NOMO-1 treated with DMSO at 0.1 percent for 48 hours (cell line): ENCODE results near the gene IL18BP.
A peak's percentile ranks its signal among the peaks of the same experiment; 100 is the strongest.

ENCODE experiments used
- DNase-seq: peaks from one replicate; lab custom pipeline; 2025; ENCODE audit not compliant: unreplicated experiment; lab: John Stamatoyannopoulos, UW

Gene IL18BP

DNA sequence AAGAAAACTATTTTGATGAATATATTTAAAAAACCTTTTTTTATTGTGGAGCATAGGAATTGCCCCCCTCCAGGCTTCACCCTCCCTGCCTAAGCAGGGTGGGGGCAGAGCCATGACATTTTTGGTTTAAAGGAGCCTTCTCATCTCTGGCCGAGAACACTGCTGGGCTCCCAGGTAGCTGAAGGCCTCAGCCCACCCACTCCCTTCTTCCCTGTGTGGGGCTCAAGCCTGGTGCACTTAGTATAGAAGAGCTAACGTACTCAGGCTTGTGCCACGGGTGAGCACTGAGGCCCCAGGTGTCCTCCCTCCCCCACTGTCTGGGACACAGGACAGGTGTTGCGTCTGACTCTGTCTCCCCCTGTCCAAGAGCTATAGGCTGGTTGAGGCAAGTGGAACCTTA is 2.2 kb upstream of the IL18BP start:
- no peak for DNase-seq

DNA sequence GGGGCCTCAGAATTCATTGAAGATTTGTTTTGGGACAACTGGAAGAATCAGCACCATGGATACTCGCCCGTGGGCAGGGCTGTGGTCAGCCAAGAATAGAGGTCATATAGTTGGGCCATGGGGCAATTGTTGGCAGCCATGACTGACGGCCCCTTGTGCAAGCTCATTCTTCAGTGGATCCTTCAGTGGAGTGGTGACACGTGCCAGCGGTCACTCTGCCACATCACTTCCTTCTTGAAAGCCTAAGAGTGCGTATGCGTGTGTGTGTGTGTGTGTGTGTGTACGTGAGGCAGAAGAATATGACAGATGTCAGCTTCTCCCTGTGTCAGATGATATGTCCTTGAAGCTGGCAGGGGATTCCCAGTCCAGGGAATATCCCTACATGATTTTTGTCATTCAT is 1.8 kb upstream of the IL18BP start:
- peak; percentile 34 for DNase-seq

DNA sequence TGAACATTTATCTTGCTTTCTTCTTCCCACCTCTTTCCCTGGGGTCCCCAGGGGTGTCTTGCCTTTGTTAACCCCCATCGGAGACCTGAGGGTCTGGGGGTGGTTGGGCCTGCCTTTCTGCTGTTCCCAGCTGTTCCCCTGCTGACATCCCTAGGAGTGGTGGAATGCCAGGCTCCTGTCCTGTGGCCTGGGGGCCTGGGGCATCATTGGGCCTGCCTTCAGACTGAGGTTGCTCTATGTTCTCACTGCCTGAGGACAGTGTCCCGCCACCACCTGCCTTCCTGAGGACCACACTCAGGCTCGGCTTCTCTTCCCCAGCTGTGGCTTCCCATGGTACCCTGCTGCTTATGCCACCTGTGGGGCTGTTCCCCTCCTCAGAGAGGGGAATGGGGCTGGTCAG is 1.1 kb upstream of the IL18BP start:
- DNase-seq: no peak

DNA sequence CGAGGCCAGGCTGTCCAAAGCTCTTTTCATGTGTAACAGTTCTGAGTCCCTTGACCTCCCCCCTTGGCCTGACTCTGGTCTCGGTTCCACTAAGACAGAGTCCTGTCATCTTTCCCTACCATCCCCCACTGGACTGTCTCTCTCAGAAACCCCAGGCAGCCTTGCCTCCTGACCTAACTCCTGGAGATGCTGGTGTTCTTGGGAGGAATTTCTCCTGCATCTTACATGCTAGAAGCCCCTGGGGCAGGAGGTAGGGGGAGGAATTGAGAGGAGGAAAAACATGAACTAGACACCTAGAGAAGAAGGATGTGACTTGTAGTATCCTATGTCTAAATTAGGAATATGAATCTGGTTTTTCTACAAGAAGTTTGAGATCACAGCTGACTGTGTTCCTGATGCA is 648 bp upstream of the IL18BP start:
- no peak for DNase-seq

DNA sequence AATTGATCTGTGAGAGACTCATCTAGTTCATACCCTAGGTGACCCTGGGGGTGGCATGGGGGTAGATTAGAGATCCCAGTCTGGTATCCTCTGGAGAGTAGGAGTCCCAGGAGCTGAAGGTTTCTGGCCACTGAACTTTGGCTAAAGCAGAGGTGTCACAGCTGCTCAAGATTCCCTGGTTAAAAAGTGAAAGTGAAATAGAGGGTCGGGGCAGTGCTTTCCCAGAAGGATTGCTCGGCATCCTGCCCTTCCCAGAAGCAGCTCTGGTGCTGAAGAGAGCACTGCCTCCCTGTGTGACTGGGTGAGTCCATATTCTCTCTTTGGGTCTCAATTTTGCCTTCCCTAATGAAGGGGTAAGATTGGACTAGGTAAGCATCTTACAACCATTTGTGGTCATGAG is 653 bp downstream of the IL18BP start:
- no peak for DNase-seq

DNA sequence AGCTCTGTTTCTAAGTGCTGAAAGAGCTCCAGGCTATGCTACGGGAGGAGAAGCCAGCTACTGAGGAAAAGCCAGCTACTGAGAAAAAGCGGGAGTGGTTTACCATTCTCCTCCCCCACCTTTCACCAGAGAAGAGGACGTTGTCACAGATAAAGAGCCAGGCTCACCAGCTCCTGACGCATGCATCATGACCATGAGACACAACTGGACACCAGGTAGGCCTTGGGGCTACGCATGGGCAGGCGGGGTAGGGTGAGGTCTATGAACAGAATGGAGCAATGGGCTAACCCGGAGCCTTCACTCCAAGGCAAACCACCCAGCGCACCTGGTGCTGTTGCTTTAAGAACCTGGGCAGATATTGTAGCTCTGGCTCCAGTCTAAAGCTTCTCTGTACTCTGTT is 1.1 kb downstream of the IL18BP start:
- no peak for DNase-seq

DNA sequence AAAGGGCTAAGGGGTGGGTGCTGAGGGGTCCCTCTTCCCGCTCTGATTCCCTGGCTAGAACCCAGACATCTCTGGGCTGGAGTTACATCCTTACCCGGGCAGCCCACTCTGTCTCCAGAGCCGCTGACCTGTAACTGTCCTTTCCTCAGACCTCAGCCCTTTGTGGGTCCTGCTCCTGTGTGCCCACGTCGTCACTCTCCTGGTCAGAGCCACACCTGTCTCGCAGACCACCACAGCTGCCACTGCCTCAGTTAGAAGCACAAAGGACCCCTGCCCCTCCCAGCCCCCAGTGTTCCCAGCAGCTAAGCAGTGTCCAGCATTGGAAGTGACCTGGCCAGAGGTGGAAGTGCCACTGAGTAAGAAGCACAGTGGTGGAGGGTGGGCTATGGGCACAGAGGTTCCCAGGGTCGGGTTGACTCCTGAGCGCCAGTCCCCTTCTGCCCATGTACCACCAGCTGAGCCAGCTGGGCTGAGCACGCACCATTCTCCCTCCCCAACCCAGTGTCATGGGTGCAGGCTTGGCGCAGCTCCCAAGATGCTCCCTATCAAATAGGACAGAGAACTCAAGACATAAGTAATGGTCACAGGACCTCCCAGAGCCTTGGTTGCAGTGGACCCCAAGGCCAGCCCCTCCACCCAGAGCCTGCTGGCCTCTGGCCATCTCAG is 1.6 kb downstream of the IL18BP start:
- DNase-seq: no peak

DNA sequence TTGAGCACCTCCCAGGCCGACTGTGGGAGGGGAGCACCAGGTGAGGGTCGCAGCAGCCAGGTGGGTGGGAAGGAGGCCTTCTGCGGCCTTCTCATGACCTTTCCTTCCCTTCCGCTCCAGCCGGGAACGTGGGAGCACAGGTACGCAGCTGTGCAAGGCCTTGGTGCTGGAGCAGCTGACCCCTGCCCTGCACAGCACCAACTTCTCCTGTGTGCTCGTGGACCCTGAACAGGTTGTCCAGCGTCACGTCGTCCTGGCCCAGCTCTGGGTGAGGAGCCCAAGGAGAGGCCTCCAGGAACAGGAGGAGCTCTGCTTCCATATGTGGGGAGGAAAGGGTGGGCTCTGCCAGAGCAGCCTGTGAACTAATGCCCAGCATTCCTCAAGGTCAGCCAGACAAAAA is 2.6 kb downstream of the IL18BP start:
- no peak for DNase-seq

DNA sequence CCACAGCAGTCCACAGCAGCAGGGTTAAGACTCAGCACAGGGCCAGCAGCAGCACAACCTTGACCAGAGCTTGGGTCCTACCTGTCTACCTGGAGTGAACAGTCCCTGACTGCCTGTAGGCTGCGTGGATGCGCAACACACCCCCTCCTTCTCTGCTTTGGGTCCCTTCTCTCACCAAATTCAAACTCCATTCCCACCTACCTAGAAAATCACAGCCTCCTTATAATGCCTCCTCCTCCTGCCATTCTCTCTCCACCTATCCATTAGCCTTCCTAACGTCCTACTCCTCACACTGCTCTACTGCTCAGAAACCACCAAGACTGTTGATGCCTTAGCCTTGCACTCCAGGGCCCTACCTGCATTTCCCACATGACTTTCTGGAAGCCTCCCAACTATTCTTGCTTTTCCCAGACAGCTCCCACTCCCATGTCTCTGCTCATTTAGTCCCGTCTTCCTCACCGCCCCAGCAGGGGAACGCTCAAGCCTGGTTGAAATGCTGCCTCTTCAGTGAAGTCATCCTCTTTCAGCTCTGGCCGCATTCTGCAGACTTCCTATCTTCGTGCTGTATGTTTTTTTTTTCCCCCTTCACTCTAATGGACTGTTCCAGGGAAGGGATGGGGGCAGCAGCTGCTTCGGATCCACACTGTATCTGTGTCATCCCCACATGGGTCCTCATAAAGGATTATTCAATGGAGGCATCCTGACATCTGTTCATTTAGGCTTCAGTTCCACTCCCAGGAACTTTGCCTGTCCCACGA is 3.3 kb downstream of the IL18BP start:
- DNase-seq: no peak

DNA sequence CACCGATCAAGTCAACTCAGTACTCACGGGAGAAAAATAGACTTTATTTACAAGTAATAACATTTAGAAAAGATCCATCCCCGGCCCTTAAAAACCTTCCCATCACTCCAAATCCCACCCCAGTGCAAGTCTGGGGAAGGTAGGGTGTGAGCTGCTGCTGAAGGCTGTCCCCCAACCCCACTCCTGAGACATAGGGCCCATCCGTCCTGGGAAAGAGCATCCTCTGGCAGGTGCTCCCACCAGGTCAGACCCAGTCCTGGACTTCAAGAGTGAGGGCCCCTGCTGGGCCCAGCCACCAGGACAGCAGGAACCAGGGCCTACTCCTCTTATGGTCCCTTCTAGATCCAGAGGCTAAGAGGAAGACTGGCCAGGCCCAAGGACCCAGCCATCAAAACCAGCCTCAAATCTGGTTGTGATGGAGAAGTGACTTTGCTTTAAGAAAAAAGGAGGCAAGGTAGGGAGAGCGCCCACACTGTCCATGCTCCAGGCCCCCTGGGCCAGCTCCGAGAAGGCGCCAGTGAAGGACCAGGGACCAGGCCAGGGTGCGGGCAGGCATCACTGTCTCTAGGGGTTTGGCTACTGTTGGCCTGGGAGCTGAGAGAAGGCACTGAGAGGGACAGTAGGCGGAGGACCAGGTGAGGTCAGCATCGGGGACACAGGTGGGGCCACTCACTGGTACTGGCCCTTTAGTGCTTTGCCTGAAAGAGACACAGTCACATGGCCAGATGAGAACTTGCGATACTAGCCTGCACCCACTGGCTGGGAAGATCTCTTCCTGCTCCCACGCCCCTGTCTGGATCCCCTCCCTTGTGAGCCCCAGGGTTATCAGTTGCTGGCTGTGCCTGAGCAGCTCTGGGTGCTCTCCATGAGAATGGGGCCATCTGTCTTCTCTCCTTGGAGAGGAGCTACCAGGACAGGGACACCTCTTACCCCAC is 4.4 kb downstream of the IL18BP start:
- no peak for DNase-seq

DNA sequence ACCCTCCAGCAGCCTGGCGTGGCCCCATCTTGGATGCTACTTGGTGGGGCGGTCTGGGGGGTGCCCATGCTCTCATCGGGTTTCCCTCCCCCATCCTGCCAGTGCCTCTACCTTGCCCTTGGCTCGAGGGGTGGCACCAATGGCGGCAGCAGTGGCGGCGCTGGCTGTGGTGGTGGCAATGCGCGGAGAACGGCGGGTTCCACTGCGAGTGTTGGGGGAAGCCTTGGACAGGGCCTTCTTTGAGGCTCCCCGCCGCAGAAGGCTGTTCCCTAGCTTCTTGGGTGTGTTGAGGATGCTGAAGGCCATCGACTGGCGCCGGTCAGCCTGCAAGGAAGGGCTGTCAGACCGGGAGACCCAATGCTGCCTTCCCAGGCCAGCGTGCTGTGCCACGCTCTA is 5.1 kb downstream of the IL18BP start:
- DNase-seq: no peak

DNA sequence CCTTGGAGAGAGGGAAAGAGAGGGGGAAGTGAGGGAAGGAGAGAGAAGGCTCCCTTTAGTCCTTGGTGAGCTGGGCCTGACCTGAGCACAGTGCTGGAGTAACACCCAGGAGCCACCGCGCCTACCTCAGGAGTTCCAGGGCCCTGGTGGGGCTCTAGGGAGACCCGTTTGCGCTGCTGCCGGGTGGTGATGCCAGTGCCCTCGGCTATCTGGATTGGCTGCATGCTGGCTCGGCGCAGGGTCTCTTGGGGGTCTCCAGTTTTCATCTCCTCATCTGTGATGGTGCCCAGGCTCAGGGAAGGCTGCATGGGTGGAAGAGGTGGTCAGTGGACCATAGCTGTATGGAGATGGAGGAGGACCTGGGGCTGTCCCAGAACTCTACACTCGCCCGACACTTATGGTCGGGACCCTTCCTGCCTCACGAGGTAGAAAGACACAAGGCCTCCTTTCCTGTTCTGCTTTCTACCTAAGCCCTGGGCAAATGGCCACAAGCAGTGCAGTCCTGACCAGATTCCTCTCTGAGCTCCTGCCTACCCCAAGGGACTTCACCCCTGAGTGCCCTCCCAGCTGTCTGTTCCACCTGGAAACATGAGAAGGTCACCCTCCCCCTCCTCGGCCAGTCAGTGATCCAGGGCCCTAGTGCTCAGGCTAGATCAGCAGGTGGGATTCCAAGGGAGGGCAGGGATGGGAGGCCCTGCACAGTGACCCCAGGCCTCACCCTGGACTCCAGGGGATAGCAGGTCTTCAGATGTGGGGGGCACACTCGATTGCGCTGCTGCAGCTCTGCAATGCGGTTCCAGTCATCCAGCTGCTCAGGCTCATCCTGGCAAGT is 6.0 kb downstream of the IL18BP start:
- DNase-seq: no peak

DNA sequence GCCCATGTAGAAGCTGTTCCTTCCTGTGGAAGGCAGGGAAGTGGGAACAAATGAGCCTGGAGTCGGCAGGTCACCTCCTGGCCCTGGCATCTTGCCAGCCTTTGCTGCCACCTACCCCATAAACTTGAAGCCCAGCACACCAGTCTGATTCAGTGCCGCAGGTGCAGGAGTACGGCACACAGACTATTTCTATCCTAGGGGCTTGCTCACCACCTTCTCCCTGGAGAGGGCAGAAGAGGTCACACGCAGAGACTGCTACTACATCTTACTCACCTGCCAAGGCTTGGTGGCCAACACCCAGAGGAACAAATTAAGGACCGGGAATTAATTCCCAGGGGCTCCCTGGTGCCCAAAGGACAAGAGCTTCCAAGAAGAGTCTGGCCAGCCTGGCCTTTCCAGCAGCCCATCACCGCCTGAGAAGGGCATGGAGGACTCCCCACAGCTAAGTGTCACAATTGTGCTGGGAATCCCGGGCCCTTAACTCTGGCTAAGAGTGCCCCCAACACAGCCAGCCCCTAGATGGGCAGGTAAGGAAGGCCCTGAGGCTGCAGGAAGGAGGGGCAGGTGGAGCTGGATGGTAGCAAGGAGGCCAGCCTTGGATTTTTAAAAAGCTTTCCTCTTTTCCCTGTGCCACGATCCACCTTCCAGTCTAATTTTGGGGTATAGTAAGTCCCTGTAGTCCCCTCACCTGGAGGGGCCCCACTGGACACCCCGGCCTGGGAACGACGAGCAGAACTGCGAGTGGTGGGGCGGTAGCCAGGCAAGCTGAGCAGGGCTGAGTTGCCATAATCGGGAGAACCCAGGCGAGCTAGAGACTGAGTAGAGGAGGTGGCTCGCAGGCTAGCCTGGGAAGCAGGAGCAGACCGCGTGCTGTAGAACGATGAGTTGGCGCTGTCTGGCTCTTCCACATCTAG is 6.9 kb downstream of the IL18BP start:
- DNase-seq: no peak

DNA sequence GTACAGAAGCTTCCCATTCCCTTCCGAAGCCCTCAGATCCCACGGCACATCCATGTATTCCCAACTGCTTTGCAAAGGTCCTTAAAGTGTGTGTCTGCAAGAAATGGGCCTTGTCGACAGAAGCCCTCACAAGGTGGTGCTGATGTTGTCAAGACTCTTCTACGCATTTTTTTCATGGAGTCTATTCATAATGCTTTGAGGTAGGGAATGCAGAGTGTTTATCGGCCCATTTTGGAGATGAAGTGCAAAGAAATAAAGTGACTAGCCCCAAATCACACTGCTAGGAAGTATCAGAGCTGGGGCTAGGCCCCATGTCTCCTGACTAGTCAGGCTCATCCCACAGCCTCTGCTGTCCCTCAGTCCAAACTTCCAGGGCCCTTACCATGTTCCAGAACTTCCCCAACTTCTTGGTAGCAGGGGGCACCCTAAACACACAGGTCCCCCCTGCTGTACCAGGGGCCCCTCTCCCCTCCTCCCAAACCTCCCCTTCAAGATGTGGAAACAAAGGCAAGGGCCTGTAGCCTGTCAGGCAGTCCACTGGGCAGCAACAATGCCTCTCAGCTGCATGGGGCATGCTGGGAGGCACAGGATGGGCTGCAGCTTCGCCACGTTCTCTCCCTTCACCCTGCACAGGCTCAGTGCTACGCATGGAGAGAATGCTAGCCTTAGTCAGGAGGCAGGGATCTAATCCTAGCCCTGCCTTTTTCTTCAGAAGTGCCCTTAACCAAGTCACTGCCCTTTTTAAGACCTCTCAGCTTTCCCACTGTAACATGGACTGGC is 7.8 kb downstream of the IL18BP start:
- DNase-seq: no peak

DNA sequence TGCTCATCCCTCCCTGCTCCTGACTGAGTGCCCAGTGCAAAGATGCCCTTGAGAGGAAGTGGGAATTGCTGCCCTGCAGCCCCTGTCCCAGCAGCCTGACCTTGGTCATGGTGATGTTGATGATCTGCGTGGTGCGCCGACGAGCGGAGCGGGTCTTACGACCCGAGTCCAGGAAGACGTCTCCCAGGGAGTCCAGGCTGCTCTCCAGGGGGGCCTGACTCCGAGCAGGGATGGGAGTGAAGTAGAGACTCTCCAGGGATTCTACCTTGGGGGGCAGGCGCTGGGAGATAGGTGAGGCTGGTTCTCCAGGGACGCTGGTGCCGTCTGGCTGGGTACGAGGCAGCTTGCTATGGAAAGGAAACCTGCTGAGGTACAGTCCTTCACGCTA is 8.4 kb downstream of the IL18BP start:
- no peak for DNase-seq

DNA sequence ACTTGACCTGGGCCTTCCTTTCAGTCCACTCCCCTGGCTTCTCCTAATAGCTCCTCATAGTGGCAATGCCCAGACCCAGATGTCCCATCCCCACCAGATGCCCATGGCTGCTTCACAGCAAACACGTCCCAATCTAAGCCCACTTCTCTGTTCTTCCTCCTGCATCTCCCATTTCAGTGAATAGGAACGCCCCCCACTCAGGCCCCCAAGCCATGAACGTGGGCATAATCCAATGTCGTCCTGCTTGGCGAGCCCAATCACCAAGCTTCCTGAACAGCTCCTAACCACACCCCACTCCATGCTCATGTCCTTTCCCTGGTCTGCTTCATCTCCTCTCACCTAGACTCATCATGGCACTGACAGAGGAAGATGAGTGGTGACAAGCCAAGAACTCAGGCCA is 8.9 kb downstream of the IL18BP start:
- DNase-seq: no peak

DNA sequence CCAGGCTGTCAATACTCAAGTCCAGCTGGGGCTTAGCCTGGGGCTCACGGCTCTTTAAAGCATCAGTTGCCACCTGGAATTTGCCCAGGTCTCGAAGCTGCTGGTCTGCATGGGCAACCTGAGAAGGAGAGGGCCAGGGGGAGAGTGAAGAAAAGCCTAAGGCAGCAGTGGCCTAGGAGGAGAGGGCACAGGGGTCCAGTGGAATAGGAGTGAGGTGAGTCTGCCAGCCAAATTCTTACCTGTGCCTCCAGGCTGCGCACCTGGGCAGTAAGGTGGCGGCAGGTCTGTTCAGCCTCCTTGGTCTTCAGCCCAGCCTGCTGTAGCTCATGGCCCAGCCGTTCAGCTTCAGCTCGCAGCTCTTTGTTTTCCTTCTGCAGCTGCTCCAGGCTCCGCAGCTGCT is 10.0 kb downstream of the IL18BP start:
- DNase-seq: no peak

DNA sequence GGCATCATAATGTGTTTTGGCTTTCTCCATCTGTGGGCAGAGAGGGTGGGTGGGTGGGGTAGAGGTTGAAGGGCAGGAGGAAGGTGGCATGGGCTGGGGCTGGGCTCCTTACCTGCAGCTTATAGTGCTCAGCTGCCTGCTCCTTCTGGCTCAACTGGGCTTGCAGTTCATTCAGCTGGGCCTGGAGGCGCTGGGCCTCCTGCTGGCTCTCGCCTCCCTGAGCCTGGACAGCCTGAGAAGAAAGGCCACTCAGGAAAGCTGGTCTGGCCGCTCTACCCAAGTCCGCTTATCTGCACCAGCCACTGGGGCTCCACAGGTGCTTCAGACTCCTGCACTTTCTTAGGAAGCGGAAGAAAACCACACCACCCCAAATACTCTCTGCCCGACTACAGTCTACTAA is 10.4 kb downstream of the IL18BP start:
- no peak for DNase-seq

DNA sequence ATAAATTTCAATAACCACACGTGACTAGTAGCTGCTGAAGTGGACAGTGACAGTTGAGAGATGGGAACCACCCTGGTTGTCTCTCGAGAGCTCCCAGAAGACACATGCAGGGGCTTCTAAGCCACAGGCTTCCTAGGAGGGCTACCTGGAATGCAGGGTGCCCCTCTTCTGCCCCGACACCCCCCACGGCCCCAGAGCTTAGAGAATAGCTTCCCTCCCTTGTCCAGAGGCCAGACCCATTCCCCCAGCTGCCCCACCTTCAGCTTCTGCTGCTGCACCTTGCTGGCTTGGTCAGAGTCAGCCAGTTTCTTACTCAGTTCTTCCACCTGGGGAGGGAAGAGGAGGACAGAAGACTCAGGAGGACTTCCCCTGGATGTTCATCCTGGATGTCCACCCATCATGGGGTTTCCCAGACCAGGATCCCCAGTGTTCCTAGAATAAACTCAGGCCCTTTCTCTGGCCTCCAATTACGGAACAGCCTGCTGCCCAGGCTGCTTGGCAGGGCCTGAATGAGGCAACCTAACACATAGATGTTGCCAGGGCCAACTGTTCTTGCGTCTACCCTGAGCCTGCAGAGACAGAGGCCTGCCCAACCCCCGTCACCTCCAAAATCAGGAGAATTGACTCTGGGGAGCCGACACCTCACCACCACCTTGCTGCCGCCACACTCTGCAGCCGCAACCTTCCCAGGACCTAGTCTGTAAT is 12.0 kb downstream of the IL18BP start:
- DNase-seq: no peak
